Measurements from ENCODE around the gene DTWD2.
"Not testable (repeated sequence)": the region's sequence is repeated elsewhere in the genome, so short reads cannot be mapped to it uniquely, and the experiment has no call there.

DNA sequence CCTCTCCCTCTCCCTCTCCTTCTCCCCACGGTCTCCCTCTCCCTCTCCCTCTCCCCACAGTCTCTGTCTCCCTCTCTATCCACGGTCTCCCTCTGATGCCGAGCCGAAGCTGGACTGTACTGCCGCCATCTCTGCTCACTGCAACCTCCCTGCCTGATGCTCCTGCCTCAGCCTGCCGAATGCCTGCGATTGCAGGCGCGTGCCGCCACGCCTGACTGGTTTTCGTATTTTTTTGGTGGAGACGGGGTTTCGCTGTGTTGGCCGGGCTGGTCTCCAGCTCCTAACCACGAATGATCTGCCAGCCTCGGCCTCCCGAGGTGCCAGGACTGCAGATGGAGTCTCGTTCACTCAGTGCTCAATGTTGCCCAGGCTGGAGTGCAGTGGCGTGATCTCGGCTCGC is 24.0 kb downstream of the DTWD2 start:
- TF ChIP-seq, protein P1, sequence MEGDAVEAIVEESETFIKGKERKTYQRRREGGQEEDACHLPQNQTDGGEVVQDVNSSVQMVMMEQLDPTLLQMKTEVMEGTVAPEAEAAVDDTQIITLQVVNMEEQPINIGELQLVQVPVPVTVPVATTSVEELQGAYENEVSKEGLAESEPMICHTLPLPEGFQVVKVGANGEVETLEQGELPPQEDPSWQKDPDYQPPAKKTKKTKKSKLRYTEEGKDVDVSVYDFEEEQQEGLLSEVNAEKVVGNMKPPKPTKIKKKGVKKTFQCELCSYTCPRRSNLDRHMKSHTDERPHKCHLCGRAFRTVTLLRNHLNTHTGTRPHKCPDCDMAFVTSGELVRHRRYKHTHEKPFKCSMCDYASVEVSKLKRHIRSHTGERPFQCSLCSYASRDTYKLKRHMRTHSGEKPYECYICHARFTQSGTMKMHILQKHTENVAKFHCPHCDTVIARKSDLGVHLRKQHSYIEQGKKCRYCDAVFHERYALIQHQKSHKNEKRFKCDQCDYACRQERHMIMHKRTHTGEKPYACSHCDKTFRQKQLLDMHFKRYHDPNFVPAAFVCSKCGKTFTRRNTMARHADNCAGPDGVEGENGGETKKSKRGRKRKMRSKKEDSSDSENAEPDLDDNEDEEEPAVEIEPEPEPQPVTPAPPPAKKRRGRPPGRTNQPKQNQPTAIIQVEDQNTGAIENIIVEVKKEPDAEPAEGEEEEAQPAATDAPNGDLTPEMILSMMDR (conservative IDR thresholded peaks at IDR 0.05; ENCODE audit: low read length) = not testable (repeated sequence)
- TF ChIP-seq EZH2phosphoT487 (IDR thresholded peaks at IDR 0.05; ENCODE audit: borderline replicate concordance) = not testable (repeated sequence)
